GM18951 (cell line): ENCODE measurements around the gene CTCFL.

Source experiments
- POLR2A ChIP-seq: IDR thresholded peaks from 4 replicates; pipeline ENCODE4 v1.6.1; 2011; ENCODE audit warnings: mild to moderate bottlenecking; ENCODE audit not compliant: insufficient read length, insufficient read depth; ENCODE audit errors: extremely low read depth
- in situ Hi-C: fragments of 300-500 bp; cut with MboI; formaldehyde crosslinking; loops from one replicate; pipeline ENCODE4 v1.12.0; 2022; ENCODE audit warnings: low sequenced_read_pairs, mixed read lengths, inconsistent platforms; ENCODE audit not compliant: unreplicated experiment

Gene CTCFL, protein sequence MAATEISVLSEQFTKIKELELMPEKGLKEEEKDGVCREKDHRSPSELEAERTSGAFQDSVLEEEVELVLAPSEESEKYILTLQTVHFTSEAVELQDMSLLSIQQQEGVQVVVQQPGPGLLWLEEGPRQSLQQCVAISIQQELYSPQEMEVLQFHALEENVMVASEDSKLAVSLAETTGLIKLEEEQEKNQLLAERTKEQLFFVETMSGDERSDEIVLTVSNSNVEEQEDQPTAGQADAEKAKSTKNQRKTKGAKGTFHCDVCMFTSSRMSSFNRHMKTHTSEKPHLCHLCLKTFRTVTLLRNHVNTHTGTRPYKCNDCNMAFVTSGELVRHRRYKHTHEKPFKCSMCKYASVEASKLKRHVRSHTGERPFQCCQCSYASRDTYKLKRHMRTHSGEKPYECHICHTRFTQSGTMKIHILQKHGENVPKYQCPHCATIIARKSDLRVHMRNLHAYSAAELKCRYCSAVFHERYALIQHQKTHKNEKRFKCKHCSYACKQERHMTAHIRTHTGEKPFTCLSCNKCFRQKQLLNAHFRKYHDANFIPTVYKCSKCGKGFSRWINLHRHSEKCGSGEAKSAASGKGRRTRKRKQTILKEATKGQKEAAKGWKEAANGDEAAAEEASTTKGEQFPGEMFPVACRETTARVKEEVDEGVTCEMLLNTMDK

DNA sequence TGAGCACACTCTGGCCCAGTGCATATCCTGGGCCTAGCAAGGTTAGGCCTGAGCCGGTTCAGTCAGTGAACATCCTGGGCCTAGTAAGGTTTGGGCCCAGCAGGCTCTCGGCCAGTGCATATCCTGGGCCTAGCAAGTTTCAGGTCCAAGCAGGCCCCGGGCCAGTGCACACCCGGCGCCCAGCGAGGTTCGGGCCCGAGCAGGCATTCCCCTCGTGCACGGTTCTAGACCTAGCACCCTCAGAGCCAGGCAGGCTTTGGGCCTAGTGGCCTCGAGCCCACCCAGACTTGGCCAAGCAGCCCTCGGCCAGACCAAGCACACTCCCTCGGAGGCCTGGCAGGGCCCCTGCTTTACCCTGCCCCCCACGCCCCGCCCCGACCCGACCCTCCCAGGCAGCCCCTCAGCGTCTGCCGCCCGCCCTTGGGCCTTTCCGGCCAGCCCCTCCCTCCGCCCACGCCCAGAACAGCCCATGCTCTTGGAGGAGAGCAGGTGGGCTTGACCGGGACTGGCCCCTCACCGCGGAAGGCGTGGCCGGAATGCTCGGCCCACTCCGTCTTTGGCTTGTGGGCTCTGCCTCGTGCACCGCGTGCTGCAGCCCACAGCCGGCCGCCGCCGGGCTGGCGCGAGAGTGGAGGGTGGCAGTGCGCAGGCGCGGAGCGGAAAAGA lies at the start of gene CTCFL:
CTCFL (minus strand) TSS at position 630 of the 666 bp plus-strand sequence. CDS start 935 bp downstream, outside the sequence.
- no peak for TF ChIP-seq POLR2A
- in situ Hi-C loops: loop anchor here (5.0 kb wide), 1 partner anchor 68 kb away; no protein-coding TSS in a partner anchor

- in situ Hi-C loops: loop anchor here (25.0 kb wide), 1 partner anchor 487 kb away; no protein-coding TSS in a partner anchor
- no peak for TF ChIP-seq POLR2A
These were observed 49.0 kb upstream of the CTCFL start for GRCh38 chr20:57573894-57574293.

DNA sequence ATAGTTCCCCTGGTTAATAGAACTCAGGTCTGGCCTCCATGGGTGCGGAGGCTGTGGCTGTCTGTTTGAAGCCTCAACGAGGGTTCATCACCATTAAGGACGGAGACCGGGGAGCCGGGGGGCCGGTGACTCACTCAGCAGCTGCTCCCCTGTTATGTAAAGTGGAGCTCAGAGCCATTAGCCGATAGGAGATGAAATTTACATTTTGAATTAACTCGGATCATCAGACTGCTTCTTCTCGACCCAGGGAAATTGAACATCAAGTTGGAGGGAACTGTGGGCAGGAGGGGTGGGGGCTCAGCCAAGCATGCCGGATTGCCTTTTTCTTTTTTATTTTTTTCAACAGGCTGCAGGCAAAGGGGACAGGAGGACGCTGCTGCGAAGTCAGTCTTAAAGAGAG lies 48.3 kb upstream of the CTCFL start:
- in situ Hi-C loops: loop anchor here (25.0 kb wide), 1 partner anchor 486 kb away; no protein-coding TSS in a partner anchor
- no peak for TF ChIP-seq POLR2A

GRCh38 chr20:57571782-57572416 lies 47.0 kb upstream of the CTCFL start:
- in situ Hi-C loops: loop anchor here (25.0 kb wide), 1 partner anchor 485 kb away; no protein-coding TSS in a partner anchor
- TF ChIP-seq POLR2A: no peak

DNA sequence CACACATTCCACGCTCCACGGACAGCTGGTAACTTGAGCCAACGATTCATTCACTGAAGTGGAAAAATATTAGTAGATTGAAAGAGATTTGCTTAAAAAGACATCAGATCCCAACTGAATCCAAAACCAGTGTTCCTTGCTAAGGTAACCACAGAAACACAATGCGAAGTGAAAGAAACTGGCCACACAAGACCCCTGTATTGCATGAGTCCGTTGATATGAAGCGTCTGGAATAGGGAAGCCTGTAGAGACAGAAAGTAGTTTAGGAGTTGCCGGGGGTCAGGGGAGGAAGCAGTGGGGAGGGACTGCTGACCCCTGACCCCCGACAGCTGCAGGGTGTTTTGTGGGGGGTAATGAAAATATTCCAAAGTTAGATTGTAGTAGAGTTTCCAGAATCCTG lies 46.0 kb upstream of the CTCFL start:
- no peak for TF ChIP-seq POLR2A
- in situ Hi-C loops: loop anchor here (25.0 kb wide), 1 partner anchor 484 kb away; no protein-coding TSS in a partner anchor

- TF ChIP-seq POLR2A: no peak
- in situ Hi-C loops: loop anchor here (25.0 kb wide), 1 partner anchor 483 kb away; no protein-coding TSS in a partner anchor
These were observed 45.4 kb upstream of the CTCFL start for GRCh38 chr20:57570145-57570850.

DNA sequence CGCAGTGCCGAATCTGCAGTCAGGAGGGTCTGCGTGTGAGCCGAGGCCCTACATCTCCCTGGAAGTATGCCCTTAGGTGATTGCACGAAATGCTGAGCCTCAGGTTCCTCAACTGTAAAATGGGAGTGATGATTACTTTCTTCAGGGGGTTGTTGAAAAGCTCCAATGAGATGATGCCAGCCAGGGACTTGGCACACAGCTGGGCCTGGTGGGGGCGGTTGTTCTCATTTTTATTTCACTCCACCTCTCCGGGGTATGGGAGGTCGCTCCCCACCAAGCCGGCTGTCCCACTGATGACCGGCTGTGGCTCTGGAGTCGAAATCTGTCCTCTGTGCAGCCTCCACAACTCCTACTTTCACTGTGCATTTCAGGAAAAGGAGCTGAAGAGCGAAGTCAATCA lies 44.0 kb upstream of the CTCFL start:
- in situ Hi-C loops: loop anchor here (25.0 kb wide), 1 partner anchor 482 kb away; no protein-coding TSS in a partner anchor
- no peak for TF ChIP-seq POLR2A

- in situ Hi-C loops: loop anchor here (25.0 kb wide), 1 partner anchor 481 kb away; no protein-coding TSS in a partner anchor
- TF ChIP-seq POLR2A: no peak
These were observed 43.4 kb upstream of the CTCFL start for GRCh38 chr20:57568088-57568896.

DNA sequence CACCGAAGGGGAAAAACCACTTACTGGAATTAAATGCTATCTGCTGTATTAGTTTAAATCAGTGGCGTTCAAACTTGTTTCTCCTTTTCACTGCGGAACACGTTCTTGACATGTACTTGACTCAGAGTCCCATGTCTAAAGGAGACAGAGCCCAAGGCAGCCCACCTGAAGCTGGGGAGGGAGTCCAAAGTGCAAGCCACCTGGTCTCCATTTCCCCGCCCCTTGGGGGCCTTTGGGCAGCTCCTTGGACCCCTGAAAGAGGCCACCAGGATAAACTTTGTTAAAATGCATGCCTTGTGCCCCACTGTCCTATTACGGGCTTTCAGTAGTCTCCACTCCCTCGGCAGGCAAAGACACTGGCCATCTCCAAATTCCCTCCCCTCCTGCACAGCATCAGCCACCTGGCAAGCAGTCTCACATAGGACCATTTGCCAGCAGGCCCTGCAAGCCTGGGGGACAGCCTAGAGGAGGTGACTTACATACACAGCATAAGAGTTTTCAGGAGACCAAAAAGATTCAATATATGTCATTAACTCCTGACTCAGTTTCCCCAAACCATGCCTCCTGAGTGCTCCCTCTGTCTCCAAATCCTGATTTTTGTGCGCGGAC lies 42.6 kb upstream of the CTCFL start:
- in situ Hi-C loops: loop anchor here (25.0 kb wide), 1 partner anchor 480 kb away; no protein-coding TSS in a partner anchor
- TF ChIP-seq POLR2A: no peak

- in situ Hi-C loops: loop anchor here (25.0 kb wide), 1 partner anchor 480 kb away; no protein-coding TSS in a partner anchor
- TF ChIP-seq POLR2A: no peak
These were observed 42.0 kb upstream of the CTCFL start for GRCh38 chr20:57566803-57567459.

DNA sequence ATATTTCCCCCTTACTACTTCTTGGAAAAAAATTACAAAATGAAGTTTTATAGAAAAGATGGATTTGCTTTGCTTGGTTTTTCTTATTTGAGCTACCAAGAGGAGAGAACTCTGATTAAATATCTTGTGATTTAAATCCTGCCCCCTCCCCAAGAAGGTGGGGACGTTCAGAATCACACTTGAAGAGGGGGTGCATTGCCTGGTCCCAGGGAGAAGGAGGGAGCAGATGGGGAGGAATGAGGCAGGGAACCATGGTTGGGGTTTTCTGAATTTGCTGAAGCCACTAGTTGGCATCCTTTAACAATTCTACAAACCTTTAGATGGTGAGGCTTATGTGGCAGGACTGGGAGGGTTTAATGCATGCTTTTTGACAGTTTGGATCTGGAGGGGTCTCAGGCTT lies 41.5 kb upstream of the CTCFL start:
- in situ Hi-C loops: loop anchor here (25.0 kb wide), 1 partner anchor 479 kb away; no protein-coding TSS in a partner anchor
- TF ChIP-seq POLR2A: no peak
